ENCODE results near the gene TBX2. TPM values are rescaled to one million over a fixed set of nuclear protein-coding genes. Genes with fewer than 3 reads are reported as not detected.

TBX2 gene
- total and polyA plus RNA-seq, 9 of the 15 experiments (the other 6 are each of a cell fraction or from before 2014, with no cell fraction given), result 0.18 TPM; not detected in 8

DNA sequence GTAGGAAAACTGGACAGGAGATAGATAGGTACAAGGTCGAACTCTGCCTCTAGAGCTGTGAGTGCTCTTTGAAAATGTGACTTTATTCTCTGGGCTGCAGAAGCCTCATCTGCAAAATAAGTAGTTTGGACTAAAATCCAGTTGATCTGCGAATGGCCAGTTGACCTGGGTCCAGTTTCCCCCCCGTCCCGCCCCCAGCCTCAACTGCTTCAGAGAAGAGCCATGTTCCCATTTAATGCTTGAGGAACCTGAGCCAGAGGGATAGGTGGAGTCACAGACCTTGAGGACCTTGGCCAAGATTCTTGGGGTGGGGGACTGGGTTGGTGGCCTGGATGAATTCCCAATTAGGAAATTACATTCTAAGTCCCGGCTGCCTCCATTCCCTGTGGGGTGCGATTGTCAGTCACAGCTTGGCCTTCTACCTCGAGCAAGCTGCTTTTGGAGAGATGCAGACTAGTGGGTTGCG, 14.1 kb downstream of the TBX2 start:
- Histone ChIP-seq H3K4me3 (no peak overlapping the region), H3K4me2 (ENCODE audit: insufficient read depth, low read length) (no peak overlapping the region), H3K9ac (ENCODE audit: insufficient read depth in 1 of 2, low read depth in 2 of 2, low read length in 2 of 2) (no peak overlapping the region), H3K27me3 (ENCODE audit: control insufficient read depth in 2 of 2, insufficient read depth in 2 of 2, low read length in 2 of 2) (peaks cover 1 to 3% of the 10 kb centered on the region in 2 experiments; a peak in 3 of 5 replicates), H3K27ac (ENCODE audit: extremely low read depth, low read depth, low read length) (no peak overlapping the region), H3K9me3 (replicated peaks; ENCODE audit: control insufficient read depth, insufficient read depth, low read depth, low read length) (no peaks in the 10 kb centered on the region), H4K20me1 (replicated peaks; ENCODE audit: control insufficient read depth, insufficient read depth, low read length) (no peaks in the 10 kb centered on the region), H3K9me1 (ENCODE audit: control insufficient read depth, insufficient read depth, low read length) (no peaks in the 10 kb centered on the region), H3K36me3 (ENCODE audit: control insufficient read depth, insufficient read depth, low read length) (no peaks in the 10 kb centered on the region), H3K4me1 (replicated peaks in 1 of 2; ENCODE audit: control insufficient read depth in 2 of 2, insufficient read depth in 2 of 2, low read length in 2 of 2) (peaks cover 0 to 43% of the 10 kb centered on the region in 2 experiments; a peak in 4 of 5 replicates), H2AFZ (ENCODE audit: low read depth, low read length) (no peak overlapping the region), H3K79me2 (ENCODE audit: control insufficient read depth, insufficient read depth, low read length) (no peaks in the 10 kb centered on the region)
- no TSS peak for BruUV-seq (replicated peaks)
- FAIRE-seq (no peak), DNase-seq (ENCODE audit: extremely low read depth in 1 of 4, low spot score in 3 of 4) (no peak), ATAC-seq (no peak)
- 24% methylated on average over 8 of the region's 8 CpGs for WGBS (ENCODE audit: insufficient coverage, low coverage, missing lambda C conversion rate)
- in situ Hi-C loops (cut with MboI), result no loop called here
- POLR2A ChIA-PET, result interaction anchor here (1.5 kb wide), 1 partner anchor 169 kb away, joined by 3 read pairs; no protein-coding TSS in a partner anchor
- CTCF ChIA-PET (ENCODE audit: low intra/inter-chr PET ratio), result interaction anchor here (1.2 kb wide), 1 partner anchor 170 kb away, joined by 3 read pairs; no protein-coding TSS in a partner anchor
- intact Hi-C loops (cut with micrococcal nuclease), result loop anchor here (2.0 to 10.0 kb wide), 4 partner anchors 137 to 421 kb away; no protein-coding TSS in a partner anchor
- TF ChIP-seq BRF2 (IDR thresholded peaks at IDR 0.05; ENCODE audit: borderline replicate concordance, insufficient read depth, insufficient read length) (no peak), POLR2G (IDR thresholded peaks at IDR 0.05; ENCODE audit: low read depth, low read length) (no peak), MTA2 (IDR thresholded peaks at IDR 0.05; ENCODE audit: low read depth) (no peak), RBM14 (IDR thresholded peaks at IDR 0.05; ENCODE audit: borderline replicate concordance, insufficient read depth, low read depth, low read length) (no peak), SNIP1 (IDR thresholded peaks at IDR 0.05; ENCODE audit: low read depth) (no peak), MLLT1 (IDR thresholded peaks at IDR 0.05) (no peak), YY1 (IDR thresholded peaks at IDR 0.05; ENCODE audit: borderline replicate concordance in 1 of 3, control insufficient read depth in 1 of 3, extremely low read depth in 1 of 3, insufficient read depth in 3 of 3, insufficient read length in 1 of 3, insufficient replicate concordance in 2 of 3, low read depth in 1 of 3, low read length in 2 of 3) (no peak), CLOCK (CRISPR knock-in tag; IDR thresholded peaks at IDR 0.05; ENCODE audit: borderline replicate concordance) (no peak)
- TF ChIP-seq, protein P1, sequence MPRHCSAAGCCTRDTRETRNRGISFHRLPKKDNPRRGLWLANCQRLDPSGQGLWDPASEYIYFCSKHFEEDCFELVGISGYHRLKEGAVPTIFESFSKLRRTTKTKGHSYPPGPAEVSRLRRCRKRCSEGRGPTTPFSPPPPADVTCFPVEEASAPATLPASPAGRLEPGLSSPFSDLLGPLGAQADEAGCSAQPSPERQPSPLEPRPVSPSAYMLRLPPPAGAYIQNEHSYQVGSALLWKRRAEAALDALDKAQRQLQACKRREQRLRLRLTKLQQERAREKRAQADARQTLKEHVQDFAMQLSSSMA (CRISPR knock-in tag; IDR thresholded peaks at IDR 0.05), result no peak
